Peyer's patch (tissue), 4 donors: ENCODE results near the gene HHIPL1.

Experiments used
- POLR2A ChIP-seq, 2 donors: fragments of 450-650 bp; IDR thresholded peaks; one replicate each; pipeline ENCODE4 v1.5.1; 2017; ENCODE audit warnings: antibody characterized with exemption in 2 of 2, mild to moderate bottlenecking in 2 of 2, moderate library complexity in 2 of 2
- TF ChIP-seq, protein P1 (sequence below), 6 experiments: fragments of 450-650 bp in 4 of 6; fragments of 200-600 bp in 2 of 6; sonication (generic) in 1 of 6; IDR thresholded peaks; one replicate each; pipeline ENCODE4 v1.5.1; 2017 to 2019; ENCODE audit warnings: antibody characterized with exemption in 6 of 6, mild to moderate bottlenecking in 3 of 6, moderate library complexity in 1 of 6

DNA sequence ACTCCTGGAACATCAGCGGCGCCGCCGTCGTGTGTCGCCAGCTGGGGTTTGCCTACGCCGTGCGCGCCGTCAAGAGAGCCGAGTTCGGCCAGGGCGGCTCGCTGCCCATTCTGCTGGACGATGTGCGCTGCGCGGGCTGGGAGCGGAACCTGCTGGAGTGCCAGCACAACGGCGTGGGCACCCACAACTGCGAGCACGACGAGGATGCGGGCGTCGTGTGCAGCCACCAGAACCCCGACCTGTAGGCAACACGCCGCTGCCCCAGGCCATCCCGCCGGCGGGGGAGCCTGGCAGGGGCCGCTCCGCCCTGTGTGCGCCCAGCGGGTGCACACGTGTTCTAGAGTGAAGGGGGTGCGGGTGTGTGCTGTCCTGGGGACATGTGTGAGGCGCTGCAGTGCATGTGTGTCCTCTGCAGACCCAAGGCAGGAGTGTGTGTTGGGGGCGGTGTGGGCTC lies 30.5 kb downstream of the HHIPL1 start:
- TF ChIP-seq, protein P1, sequence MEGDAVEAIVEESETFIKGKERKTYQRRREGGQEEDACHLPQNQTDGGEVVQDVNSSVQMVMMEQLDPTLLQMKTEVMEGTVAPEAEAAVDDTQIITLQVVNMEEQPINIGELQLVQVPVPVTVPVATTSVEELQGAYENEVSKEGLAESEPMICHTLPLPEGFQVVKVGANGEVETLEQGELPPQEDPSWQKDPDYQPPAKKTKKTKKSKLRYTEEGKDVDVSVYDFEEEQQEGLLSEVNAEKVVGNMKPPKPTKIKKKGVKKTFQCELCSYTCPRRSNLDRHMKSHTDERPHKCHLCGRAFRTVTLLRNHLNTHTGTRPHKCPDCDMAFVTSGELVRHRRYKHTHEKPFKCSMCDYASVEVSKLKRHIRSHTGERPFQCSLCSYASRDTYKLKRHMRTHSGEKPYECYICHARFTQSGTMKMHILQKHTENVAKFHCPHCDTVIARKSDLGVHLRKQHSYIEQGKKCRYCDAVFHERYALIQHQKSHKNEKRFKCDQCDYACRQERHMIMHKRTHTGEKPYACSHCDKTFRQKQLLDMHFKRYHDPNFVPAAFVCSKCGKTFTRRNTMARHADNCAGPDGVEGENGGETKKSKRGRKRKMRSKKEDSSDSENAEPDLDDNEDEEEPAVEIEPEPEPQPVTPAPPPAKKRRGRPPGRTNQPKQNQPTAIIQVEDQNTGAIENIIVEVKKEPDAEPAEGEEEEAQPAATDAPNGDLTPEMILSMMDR (IDR thresholded peaks at IDR 0.05): no peak
- TF ChIP-seq POLR2A (IDR thresholded peaks at IDR 0.05): no peak
